Mesothelial cell of epicardium (in vitro differentiated cells): ENCODE data around the gene DDX17. TPM values are rescaled to one million over a fixed set of nuclear protein-coding genes. Genes with fewer than 3 reads are reported as not detected.

ENCODE experiments used
- DNase-seq, 2 experiments: peaks; one replicate each; pipeline ENCODE4 v3.0.0; 2021; ENCODE audit warnings: low spot score in 2 of 2; ENCODE audit not compliant: unreplicated experiment in 2 of 2
- H3K27ac Mint-ChIP-seq: 2 replicates; pipeline ENCODE4 v1.8.0; 2021; ENCODE audit warnings: mixed read lengths
- H3K27me3 Mint-ChIP-seq: 2 replicates; pipeline ENCODE4 v1.8.0; 2021; ENCODE audit warnings: low read depth, mixed read lengths
- H3K36me3 Mint-ChIP-seq: 2 replicates; pipeline ENCODE4 v1.8.0; 2021; ENCODE audit warnings: mixed read lengths
- H3K4me1 Mint-ChIP-seq: 2 replicates; pipeline ENCODE4 v1.8.0; 2021; ENCODE audit warnings: mixed read lengths
- H3K4me3 Mint-ChIP-seq: 2 replicates; pipeline ENCODE4 v1.8.0; 2021; ENCODE audit warnings: mild to moderate bottlenecking, moderate library complexity, mixed read lengths
- H3K9me3 Mint-ChIP-seq: 2 replicates; pipeline ENCODE4 v1.8.0; 2021; ENCODE audit warnings: mixed read lengths
- total RNA-seq: library from RNA; stranded (reverse); gene quantifications from 3 replicates; pipeline ENCODE4 v1.2.1, GENCODE V29; 2021
- TF ChIP-seq, protein P1 (sequence below): fragments of 200-600 bp; sonication (generic); IDR thresholded peaks from one replicate; pipeline ENCODE4 v1.5.0; 2021; ENCODE audit warnings: antibody characterized with exemption; ENCODE audit not compliant: unreplicated experiment

DDX17 gene
- total RNA-seq, 1 donor from 2014 or later = 717 TPM

DNA sequence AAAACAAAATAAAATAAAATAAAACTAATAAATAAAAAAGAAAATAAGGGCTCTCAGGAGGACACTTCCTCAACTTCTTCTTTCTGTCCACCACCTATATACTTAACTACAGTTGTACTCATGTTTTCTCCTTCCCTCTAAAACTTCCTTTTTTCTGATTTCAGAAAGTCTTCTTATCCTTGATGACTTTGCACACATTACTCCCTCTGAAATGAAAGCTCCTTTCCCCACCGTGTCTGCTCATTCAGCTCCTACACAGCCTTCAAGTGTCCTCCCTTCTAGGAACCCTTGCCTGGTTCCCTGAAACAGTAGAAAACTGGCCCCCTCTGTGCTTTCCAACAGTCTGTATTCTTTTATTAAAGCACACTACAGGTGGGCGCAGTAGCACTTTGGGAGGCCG lies 18.3 kb upstream of the DDX17 start:
- TF ChIP-seq, protein P1, sequence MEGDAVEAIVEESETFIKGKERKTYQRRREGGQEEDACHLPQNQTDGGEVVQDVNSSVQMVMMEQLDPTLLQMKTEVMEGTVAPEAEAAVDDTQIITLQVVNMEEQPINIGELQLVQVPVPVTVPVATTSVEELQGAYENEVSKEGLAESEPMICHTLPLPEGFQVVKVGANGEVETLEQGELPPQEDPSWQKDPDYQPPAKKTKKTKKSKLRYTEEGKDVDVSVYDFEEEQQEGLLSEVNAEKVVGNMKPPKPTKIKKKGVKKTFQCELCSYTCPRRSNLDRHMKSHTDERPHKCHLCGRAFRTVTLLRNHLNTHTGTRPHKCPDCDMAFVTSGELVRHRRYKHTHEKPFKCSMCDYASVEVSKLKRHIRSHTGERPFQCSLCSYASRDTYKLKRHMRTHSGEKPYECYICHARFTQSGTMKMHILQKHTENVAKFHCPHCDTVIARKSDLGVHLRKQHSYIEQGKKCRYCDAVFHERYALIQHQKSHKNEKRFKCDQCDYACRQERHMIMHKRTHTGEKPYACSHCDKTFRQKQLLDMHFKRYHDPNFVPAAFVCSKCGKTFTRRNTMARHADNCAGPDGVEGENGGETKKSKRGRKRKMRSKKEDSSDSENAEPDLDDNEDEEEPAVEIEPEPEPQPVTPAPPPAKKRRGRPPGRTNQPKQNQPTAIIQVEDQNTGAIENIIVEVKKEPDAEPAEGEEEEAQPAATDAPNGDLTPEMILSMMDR = no peak
- Mint-ChIP-seq H3K27ac (no peak overlapping the region), H3K9me3 (no peaks in the 10 kb centered on the region), H3K4me3 (no peak overlapping the region), H3K27me3 (no peaks in the 10 kb centered on the region), H3K4me1 (peaks cover 2% of the 10 kb centered on the region), H3K36me3 (no peaks in the 10 kb centered on the region)
- no peak for DNase-seq

DNA sequence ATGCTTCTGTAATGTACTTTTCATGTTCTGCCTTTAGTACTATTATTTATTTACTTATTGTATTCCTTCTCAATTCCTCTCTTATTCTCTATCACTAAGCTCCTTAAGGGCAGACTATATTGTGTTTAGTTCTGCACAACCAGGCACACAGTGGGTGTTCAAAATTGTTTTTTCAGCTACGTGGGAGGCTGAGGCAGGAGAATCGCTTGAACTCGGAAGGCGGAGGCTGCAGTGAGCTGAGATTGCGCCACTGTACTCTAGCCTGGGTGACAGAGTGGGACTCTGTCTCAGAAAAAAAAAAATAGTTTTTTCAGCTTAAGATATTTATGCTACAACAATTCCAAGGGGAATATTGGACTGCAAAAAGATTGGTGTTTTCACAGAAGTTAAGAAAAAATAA lies 17.4 kb upstream of the DDX17 start:
- peaks cover 2% of the 10 kb centered on the region for H3K4me1 Mint-ChIP-seq
- no peaks in the 10 kb centered on the region for H3K9me3 Mint-ChIP-seq
- H3K27me3 Mint-ChIP-seq = no peaks in the 10 kb centered on the region
- TF ChIP-seq, protein P1 = no peak
- H3K4me3 Mint-ChIP-seq = no peak overlapping the region
- no peak for DNase-seq
- no peaks in the 10 kb centered on the region for H3K36me3 Mint-ChIP-seq
- no peak overlapping the region for H3K27ac Mint-ChIP-seq

DNA sequence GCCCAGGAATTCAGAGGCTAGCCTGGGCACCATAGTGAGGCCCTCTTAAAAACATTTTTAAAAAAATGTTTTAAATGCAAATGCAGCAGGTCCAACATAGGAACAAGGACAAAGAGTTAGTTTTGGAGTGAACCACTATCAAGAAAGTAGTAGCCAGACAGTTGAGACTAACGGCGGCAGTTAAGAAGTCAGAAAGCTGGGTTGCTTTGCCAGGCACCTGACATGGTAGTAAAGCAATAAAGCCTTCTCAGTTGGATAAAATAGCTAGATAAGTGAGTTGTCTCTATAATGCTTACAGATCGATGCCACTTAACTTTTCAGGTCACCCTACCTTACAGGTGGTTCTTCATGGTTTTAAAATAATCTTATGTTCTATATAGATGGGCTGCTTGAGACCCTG lies 16.9 kb upstream of the DDX17 start:
- Mint-ChIP-seq H3K4me1 (peaks cover 2% of the 10 kb centered on the region), H3K27ac (no peak overlapping the region), H3K27me3 (no peaks in the 10 kb centered on the region), H3K9me3 (no peaks in the 10 kb centered on the region), H3K36me3 (no peaks in the 10 kb centered on the region), H3K4me3 (no peak overlapping the region)
- TF ChIP-seq, protein P1 = no peak
- no peak for DNase-seq

DNA sequence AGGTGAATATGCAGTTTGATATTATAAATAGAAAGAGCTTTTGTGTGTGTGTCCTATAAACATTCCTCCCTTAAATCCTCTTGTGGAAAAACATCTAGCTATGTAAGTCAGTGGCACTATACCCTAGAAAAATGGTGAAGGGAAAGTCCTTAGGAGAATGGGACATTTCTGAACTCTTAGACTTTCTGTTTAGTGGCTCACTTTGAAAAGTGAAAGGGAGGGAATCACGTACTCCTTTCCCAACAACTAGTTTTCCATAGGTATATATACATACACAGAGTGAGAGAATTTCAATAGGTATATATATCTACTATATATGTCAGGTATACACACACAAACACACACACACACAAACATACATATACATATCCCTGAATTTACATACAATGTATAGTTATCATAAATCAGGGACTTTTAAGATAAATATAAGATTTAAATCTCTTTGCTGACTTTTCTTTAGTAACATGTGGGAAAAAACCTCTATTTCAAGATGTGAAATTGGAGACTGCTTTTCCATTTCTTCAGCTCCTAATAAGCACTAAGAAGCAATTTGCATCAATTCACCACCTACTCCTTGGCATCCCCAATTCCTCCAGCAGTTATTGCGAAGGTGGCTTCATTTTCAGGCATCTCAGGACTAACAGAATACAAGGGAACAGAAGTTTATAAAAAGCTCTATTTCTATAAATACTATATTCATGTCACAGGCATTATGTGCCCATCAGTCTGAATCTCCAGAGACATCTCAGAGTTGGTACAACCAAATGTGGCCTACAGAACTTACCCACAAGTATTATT lies 13.5 kb upstream of the DDX17 start:
- no peak for DNase-seq
- Mint-ChIP-seq H3K27ac (no peak overlapping the region), H3K27me3 (no peaks in the 10 kb centered on the region), H3K4me1 (peaks cover 2% of the 10 kb centered on the region), H3K9me3 (no peaks in the 10 kb centered on the region), H3K4me3 (no peak overlapping the region), H3K36me3 (no peaks in the 10 kb centered on the region)
- TF ChIP-seq, protein P1 = no peak

DNA sequence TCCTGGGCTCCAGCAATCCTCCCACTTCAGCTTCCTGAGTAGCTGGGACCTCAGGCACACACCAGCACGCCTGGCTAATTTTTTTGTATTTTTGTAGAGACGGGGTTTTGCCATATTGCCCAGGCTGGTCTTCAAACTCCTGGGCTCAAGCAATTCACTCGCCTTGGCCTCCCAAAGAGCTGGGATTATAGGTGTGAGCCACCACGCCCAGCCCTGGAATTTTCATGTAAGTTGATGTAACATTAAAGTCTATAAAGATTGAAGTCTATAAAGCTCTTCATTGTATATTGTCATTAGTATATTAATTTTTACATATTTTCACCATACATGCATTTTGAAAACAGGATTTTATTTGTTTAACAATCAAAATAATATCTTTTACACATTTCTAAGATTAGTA lies 12.5 kb upstream of the DDX17 start:
- Mint-ChIP-seq H3K27me3 (no peaks in the 10 kb centered on the region), H3K4me3 (no peak overlapping the region), H3K36me3 (no peaks in the 10 kb centered on the region)

More for the DNA sequence above, 12.5 kb upstream of the DDX17 start:
- DNase-seq = no peak
- Mint-ChIP-seq H3K27ac (no peak overlapping the region), H3K4me1 (peaks cover 2% of the 10 kb centered on the region), H3K9me3 (no peaks in the 10 kb centered on the region)
- TF ChIP-seq, protein P1 = no peak
